RPMI7951 (cell line): ENCODE measurements around the gene ABCB7. TPM values are rescaled to one million over a fixed set of nuclear protein-coding genes. Genes with fewer than 3 reads are reported as not detected.
"Not testable (repeated sequence)": the region's sequence is repeated elsewhere in the genome, so short reads cannot be mapped to it uniquely, and the experiment has no call there.

Source experiments
- DNase-seq: peaks from one replicate; pipeline ENCODE4 v3.0.0-alpha.2; 2012; ENCODE audit warnings: low read depth
- total RNA-seq: library from RNA; depleted of rRNA; stranded (reverse); fragments of >200 nt; shearing (Covaris generic); gene quantifications from 2 replicates; pipeline ENCODE4 v1.2.3, GENCODE V29; 2014; rRNA removed

Gene ABCB7
- total RNA-seq, 1 experiment from 2014 or later = 50.1 TPM

DNA sequence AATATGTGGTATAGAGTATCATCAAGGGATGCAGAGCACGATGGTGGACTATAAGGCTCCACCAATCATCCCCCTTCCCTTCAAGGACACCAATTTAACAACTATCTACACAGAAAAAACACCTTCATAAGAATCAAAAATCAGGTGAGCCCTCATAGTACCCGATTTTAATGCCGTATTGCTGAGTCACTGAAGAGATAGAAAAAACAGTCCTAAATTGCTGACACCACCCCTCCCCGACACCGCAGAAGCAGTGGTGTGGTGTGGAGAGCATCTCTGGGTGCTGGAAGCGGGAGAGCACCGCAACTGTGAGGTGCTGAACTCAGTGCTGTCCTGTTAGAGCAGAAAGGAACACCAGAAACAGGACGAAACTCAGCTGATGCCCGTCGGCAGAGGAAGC, 49.3 kb downstream of the ABCB7 start:
- DNase-seq = no peak

DNA sequence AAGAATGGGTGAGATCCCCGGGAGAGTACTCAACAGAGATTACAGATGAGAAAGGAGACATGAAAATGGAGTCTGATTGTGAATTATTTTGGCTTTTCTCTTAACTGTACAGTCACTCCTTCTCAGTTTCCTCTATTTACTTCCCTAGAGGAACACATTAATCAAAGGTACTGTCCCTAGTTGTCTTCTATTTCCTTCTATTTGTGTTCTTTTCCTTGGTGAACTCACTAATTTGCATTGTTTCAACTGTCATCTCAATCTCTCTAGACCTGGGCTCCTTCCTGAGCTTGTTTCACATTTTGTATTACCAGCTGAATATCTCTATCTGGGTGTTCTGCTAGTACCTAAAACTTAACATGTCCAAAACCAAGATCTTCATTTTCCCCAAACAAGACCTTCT, 59.8 kb downstream of the ABCB7 start:
- DNase-seq = no peak

DNA sequence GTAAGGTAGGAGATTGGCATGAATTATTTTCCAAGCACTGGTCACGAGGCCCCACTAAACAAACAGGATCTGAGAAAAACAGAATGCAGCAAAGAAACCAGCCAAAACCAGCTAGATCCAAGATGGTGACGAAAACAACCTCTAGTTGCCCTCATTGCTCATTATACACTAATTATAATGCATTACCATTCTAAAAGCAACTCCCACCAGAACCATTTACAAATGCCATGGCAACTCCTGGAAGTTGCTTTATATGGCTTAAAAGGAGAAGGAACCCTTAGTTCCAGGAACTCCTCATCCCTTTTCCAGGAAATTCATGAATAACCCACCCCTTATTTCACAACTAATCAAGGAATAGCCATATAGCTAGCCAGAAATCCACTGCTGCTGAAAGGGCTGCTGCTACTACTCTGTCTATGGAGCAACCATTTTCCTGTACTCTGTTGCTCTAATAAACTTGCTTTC, 69.3 kb downstream of the ABCB7 start:
- peak; percentile 0 for DNase-seq

GRCh38 chrX:75084757-75085156, 71.3 kb downstream of the ABCB7 start:
- no peak for DNase-seq

DNA sequence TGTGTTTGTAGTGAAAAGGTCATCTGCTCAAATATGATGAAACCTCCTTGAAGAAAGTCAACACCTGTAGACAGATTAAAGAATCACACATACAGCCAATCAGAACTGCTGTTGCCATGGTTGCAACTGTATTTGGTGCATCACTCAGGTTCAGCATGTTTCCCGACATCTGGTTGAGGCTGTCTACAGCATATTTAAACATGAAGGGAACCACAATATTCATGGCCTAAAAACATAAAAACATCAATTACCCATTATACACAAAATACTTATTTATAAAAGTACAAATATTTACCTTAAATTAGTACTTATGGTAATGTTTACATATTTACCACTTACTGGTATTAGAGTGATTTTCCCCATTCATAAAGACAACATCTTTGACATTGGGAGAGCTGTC, 79.7 kb downstream of the ABCB7 start:
- no peak for DNase-seq

GRCh38 chrX:75074475-75074874, 81.6 kb downstream of the ABCB7 start:
- DNase-seq = no peak

DNA sequence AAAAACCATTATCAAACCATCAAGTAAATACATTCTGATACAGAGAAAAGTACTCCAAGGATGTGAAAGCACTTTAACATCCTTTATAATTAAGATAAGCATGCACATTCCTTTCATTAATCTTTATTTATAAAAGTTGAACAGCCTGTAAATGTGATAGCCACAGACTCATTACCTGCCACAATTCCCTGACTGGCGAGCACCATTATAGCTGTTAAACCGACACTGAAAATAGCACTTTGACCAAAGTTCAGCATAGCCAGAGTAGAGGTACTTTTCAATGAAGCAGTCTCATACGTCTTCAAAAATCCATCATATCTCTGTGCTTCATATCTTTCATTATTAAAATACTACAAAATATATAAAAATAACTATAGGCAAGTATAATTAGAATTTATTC, 84.7 kb downstream of the ABCB7 start:
- no peak for DNase-seq

DNA sequence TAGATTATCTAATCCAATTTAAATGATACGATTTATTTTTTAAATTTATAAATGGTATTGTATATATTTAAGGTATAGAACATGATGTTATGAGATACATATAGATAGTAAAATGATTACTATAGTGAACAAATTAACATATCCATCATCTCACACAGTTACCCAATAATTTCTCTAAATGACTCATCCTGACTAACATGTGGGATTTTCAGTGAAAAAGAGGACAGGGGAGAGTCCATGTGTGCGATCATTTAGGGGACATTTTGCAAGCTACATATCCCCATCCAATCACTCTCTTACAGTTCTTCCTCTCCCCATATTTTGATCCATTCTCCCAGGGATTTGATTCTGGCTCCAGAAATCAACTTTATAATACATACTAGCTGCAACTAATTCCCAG, 88.2 kb downstream of the ABCB7 start:
- peak; percentile 4 for DNase-seq

GRCh38 chrX:75061701-75062100, 94.4 kb downstream of the ABCB7 start:
- DNase-seq = no peak

GRCh38 chrX:75051047-75051446, 105.0 kb downstream of the ABCB7 start:
- no peak for DNase-seq

DNA sequence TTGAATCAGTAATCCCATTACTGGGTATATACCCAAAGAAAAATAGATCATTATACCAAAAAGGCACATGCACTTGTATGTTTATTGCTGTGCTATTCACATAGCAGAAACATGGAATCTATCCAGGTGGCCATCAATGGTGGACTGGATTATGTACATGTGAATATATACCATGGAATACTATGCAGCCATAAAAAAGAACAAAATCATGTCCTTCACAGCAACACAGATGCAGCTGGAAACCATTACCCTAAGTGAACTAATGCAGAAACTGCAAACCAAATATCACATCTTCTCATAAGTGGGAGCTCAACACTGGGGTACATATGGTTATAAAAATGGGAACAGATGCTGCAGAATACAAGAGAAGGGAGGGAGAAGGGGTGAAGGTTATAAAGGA, 110.7 kb downstream of the ABCB7 start:
- no peak for DNase-seq

DNA sequence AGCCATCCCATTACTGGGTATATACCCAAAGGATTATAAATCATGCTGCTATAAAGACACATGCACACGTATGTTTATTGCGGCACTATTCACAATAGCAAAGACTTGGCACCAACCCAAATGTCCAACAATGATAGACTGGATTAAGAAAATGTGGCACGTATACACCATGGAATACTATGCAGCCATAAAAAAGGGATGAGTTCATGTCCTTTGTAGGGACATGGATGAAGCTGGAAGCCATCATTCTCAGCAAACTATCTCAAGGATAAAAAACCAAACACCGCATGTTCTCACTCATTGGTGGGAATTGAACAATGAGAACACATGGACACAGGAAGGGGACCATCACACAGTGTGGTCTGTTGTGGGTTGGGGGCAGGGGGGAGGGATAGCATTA, 111.9 kb downstream of the ABCB7 start:
- not testable (repeated sequence) for DNase-seq

- peak; percentile 14 for DNase-seq
Measured at GRCh38 chrX:75038925-75039324, 117.2 kb downstream of the ABCB7 start.

Other genes with a start within 250 kb of the ABCB7 start
- gene NEXMIF, start 230.8 kb downstream of the ABCB7 start, total RNA-seq = not detected in 2 replicates
- gene UPRT, start 117.8 kb upstream of the ABCB7 start, total RNA-seq = 15.5 and 19.6 TPM in 2 replicates